ENCODE data around the gene FAIM2. TPM values are rescaled to one million over a fixed set of nuclear protein-coding genes. Genes with fewer than 3 reads are reported as not detected.

Gene FAIM2
- total and polyA plus RNA-seq, 2 experiments from 2014 or later, result 0.06 to 0.49 TPM

GRCh38 chr12:49878021-49878420, 25.7 kb downstream of the FAIM2 start:
- TF ChIP-seq, protein P1, sequence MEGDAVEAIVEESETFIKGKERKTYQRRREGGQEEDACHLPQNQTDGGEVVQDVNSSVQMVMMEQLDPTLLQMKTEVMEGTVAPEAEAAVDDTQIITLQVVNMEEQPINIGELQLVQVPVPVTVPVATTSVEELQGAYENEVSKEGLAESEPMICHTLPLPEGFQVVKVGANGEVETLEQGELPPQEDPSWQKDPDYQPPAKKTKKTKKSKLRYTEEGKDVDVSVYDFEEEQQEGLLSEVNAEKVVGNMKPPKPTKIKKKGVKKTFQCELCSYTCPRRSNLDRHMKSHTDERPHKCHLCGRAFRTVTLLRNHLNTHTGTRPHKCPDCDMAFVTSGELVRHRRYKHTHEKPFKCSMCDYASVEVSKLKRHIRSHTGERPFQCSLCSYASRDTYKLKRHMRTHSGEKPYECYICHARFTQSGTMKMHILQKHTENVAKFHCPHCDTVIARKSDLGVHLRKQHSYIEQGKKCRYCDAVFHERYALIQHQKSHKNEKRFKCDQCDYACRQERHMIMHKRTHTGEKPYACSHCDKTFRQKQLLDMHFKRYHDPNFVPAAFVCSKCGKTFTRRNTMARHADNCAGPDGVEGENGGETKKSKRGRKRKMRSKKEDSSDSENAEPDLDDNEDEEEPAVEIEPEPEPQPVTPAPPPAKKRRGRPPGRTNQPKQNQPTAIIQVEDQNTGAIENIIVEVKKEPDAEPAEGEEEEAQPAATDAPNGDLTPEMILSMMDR (IDR thresholded peaks at IDR 0.05; ENCODE audit: low read depth, low read length), result no peak
- DNase-seq (ENCODE audit: low read depth in 1 of 2, low spot score in 1 of 2), result no peak
- H3K36me3 ChIP-seq, result no peaks in the 10 kb centered on the region
- no peak overlapping the region for H3K4me3 ChIP-seq
- no peaks in the 10 kb centered on the region for H3K27me3 ChIP-seq
- H3K4me1 ChIP-seq (ENCODE audit: low read depth), result peaks cover 14% of the 10 kb centered on the region
- no peak overlapping the region for H3K27ac ChIP-seq
- H3K9me3 ChIP-seq (ENCODE audit: low read depth), result no peaks in the 10 kb centered on the region

- TF ChIP-seq, protein P1 (IDR thresholded peaks at IDR 0.05; ENCODE audit: low read depth, low read length), result no peak
- H3K36me3 ChIP-seq, result no peaks in the 10 kb centered on the region
- no peak for DNase-seq (ENCODE audit: low read depth in 1 of 2, low spot score in 1 of 2)
Measured at GRCh38 chr12:49877066-49877465, 26.6 kb downstream of the FAIM2 start.

GRCh38 chr12:49876070-49876469, 27.6 kb downstream of the FAIM2 start:
- DNase-seq (ENCODE audit: low read depth in 1 of 2, low spot score in 1 of 2), result no peak
- no peak overlapping the region for H3K4me3 ChIP-seq
- TF ChIP-seq, protein P1 (IDR thresholded peaks at IDR 0.05; ENCODE audit: low read depth, low read length), result no peak

More at GRCh38 chr12:49877066-49877465, 26.6 kb downstream of the FAIM2 start:
- Histone ChIP-seq H3K4me3 (no peak overlapping the region), H3K27ac (no peak overlapping the region), H3K27me3 (no peaks in the 10 kb centered on the region), H3K4me1 (ENCODE audit: low read depth) (peaks cover 7% of the 10 kb centered on the region), H3K9me3 (ENCODE audit: low read depth) (no peaks in the 10 kb centered on the region)

DNA sequence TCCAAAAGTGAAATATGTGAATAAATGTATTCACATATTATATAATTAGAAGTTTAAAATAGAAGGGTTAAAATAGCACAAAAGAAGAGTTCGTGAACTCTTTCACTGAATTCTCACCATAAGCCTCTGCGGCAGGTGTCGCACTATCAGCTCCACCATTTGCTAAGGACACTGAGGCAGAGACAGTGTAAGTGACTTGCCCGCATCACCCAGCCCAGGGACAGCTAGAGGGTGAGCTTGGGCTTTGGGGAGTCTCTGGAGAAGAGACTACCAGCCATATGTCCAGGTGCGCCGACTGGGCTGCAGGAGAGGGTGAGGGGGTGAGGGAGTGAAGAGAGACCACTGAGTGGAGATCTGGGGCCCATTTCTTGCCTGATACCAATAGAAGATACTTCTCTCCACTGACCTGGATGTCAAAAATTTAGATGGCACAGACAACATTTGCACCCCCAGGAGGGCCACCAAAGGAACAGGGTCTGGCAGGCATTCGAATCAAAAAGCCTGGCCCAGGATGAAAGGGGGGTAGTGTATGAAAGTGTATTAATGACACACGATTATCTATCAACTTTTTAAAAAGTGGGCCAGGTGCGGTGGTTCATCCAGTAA, 28.5 kb downstream of the FAIM2 start:
- Histone ChIP-seq H3K36me3 (no peaks in the 10 kb centered on the region), H3K9me3 (ENCODE audit: low read depth) (no peaks in the 10 kb centered on the region), H3K27ac (no peak overlapping the region), H3K27me3 (no peaks in the 10 kb centered on the region), H3K4me3 (no peak overlapping the region), H3K4me1 (ENCODE audit: low read depth) (peaks cover 12% of the 10 kb centered on the region)
- TF ChIP-seq, protein P1 (IDR thresholded peaks at IDR 0.05; ENCODE audit: low read depth, low read length), result no peak
- no peak for DNase-seq (ENCODE audit: low read depth in 1 of 2, low spot score in 1 of 2)

More at GRCh38 chr12:49876070-49876469, 27.6 kb downstream of the FAIM2 start:
- Histone ChIP-seq H3K9me3 (ENCODE audit: low read depth) (no peaks in the 10 kb centered on the region), H3K4me1 (ENCODE audit: low read depth) (peaks cover 7% of the 10 kb centered on the region), H3K27me3 (no peaks in the 10 kb centered on the region), H3K36me3 (no peaks in the 10 kb centered on the region), H3K27ac (no peak overlapping the region)

DNA sequence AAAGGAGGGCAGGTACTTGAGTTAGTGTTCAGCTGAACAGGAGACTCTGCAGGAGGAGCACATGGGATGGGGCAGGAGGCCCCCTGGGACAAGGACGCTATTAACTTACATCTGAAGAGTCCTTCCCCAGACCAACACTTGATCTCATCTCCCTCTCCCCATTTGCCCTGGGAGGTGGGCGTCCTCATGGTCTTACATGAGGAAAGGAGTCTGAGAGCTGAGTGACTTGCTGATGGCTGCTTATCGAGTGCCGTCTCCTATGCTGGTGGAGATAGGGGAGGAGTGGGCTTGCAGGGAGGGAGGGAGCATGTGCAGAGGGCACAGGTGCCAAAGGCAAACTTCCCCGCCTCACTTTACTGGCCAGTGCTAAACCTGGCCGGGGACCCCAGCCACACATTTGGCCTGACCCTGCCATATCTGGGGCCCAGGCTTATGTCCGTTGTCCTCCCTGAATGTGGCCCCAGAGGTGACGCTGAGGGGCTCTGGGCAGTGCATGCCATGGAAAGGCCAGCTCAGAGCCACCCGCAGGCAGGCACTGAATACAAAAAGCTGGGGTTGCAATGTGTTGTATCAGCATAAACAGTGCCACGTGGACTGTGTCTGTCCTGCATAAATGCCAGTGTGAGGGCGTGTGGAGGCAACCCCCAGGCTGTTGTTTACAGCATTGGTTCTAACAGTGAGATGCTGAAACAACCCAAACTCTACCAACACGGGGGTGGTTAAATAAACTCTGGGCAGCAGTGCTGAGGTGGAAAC, 29.4 kb downstream of the FAIM2 start:
- no peak overlapping the region for H3K4me3 ChIP-seq
- no peaks in the 10 kb centered on the region for H3K27me3 ChIP-seq
- no peak for DNase-seq (ENCODE audit: low read depth in 1 of 2, low spot score in 1 of 2)
- H3K27ac ChIP-seq, result no peak overlapping the region
- H3K9me3 ChIP-seq (ENCODE audit: low read depth), result no peaks in the 10 kb centered on the region
- TF ChIP-seq, protein P1 (IDR thresholded peaks at IDR 0.05; ENCODE audit: low read depth, low read length), result no peak
- H3K36me3 ChIP-seq, result no peaks in the 10 kb centered on the region
- H3K4me1 ChIP-seq (ENCODE audit: low read depth), result peaks cover 20% of the 10 kb centered on the region
